BLaER1 (cell line): ENCODE results near the gene TIE1.

Source experiments
- H3K27ac ChIP-seq: shearing (Covaris generic); formaldehyde crosslinking; 2 replicates; pipeline ENCODE4 v1.8.1; 2022
- H3K27me3 ChIP-seq: shearing (Covaris generic); formaldehyde crosslinking; 2 replicates; pipeline ENCODE4 v1.8.1; 2022
- H3K36me3 ChIP-seq: shearing (Covaris generic); formaldehyde crosslinking; 2 replicates; pipeline ENCODE4 v1.8.1; 2022
- H3K4me1 ChIP-seq: shearing (Covaris generic); formaldehyde crosslinking; 2 replicates; pipeline ENCODE4 v1.8.1; 2022
- H3K4me2 ChIP-seq: shearing (Covaris generic); formaldehyde crosslinking; 2 replicates; pipeline ENCODE4 v1.8.1; 2022
- H3K4me3 ChIP-seq: shearing (Covaris generic); formaldehyde crosslinking; 2 replicates; pipeline ENCODE4 v1.8.1; 2022
- H3K9ac ChIP-seq: shearing (Covaris generic); formaldehyde crosslinking; 2 replicates; pipeline ENCODE4 v1.8.1; 2022
- H3K9me3 ChIP-seq: shearing (Covaris generic); formaldehyde crosslinking; 2 replicates; pipeline ENCODE4 v1.8.1; 2022
- H4K20me1 ChIP-seq: shearing (Covaris generic); formaldehyde crosslinking; 2 replicates; pipeline ENCODE4 v1.8.1; 2022
- Cebpa-rat ChIP-seq: shearing (Covaris generic); IDR thresholded peaks from 2 replicates; pipeline ENCODE4 v1.8.1; 2022

The TIE1 gene

DNA sequence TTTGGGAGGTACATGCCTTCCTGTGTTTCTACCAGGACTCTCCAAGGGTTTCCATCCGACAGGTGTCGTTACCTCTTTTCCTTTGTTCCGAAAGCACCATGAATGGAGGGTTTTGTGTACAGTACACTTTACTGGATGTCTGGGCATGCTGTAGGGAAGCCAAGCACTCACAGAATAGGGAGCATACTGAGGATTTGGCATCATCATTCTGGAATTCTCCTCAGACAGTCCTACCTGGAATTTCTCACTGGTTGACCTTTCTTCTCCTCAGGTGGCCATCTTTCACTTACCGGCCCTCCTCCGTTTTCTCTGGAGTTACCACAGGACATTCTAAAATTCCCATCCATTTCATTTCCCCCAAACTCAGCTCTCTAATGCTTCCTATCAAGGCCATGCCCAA lies 30.9 kb downstream of the TIE1 start:
- no peaks in the 10 kb centered on the region for H3K36me3 ChIP-seq
- H3K4me3 ChIP-seq: no peak overlapping the region
- no peak overlapping the region for H3K27ac ChIP-seq
- no peaks in the 10 kb centered on the region for H4K20me1 ChIP-seq
- TF ChIP-seq Cebpa-rat: no peak
- H3K27me3 ChIP-seq: no peaks in the 10 kb centered on the region
- H3K4me1 ChIP-seq: peaks cover 21% of the 10 kb centered on the region
- no peak overlapping the region for H3K9ac ChIP-seq
- H3K4me2 ChIP-seq: no peak overlapping the region
- peaks cover 12% of the 10 kb centered on the region for H3K9me3 ChIP-seq

DNA sequence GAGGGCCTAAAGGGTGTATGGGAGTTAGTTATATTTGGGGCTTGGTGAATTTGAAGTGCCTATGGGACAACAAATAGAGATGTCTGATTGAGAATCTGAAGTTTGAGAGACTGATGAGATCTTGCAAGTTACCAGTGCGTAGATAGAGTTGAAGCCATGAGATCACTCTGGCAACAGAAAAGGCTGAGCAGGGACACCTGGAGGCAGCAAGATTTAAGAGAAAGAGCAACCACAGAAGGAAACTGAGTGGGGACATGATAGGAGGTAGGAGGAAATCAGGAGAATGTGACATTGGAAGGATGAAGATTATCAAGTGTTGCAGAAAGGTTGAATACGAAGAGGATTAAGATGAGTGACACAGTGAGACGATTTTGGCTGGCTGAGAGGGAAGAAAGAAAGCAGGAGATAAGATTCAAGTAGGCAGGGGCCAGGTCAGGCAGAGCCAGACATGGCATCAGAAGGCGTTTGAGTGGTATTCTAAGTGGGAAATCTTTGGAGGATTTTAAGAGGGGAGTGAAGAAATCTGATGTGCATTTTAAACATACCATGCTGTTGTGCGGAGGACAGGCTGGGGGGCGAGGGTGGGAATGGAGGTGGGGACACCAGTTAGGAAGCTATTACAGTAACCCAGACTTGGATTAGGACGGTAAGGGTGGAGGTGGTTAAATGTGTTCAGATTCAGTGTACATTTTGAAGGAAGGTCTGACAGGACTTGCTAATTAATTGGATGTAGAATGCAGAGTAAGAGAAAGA lies 33.8 kb downstream of the TIE1 start:
- Histone ChIP-seq H3K4me3 (no peak overlapping the region), H3K27me3 (no peaks in the 10 kb centered on the region), H3K36me3 (no peaks in the 10 kb centered on the region), H3K4me1 (peaks cover 33% of the 10 kb centered on the region), H3K9ac (no peak overlapping the region), H3K27ac (no peak overlapping the region), H3K9me3 (no peaks in the 10 kb centered on the region), H3K4me2 (no peak overlapping the region), H4K20me1 (no peaks in the 10 kb centered on the region)
- TF ChIP-seq Cebpa-rat: no peak

DNA sequence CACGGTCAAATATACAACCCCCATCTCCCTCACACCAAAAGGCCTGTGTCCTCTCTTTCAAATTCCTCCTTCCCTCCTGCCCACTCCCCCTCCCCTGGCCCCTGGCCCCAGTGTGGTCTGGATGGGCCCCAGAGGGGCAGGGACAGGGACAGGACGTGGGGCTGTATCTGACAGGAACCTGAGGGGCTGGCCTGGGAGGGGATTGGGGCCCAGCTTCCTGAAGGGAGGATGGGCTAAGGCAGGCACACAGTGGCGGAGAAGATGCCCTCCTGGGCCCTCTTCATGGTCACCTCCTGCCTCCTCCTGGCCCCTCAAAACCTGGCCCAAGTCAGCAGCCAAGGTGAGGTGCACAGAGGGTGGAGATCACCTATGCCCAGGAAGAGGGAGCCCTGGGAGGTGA lies 36.8 kb downstream of the TIE1 start, which contains the start of gene MPL:
Gene MPL (plus strand): TSS at position 231 of the 400 bp plus-strand sequence. CDS start 31 bp downstream, at position 262.
- Histone ChIP-seq H3K27ac (no peak within 1 kb of the TSS; the same call in 1 of the 2 replicates), H3K4me3 (no peak within 1 kb of the TSS), H3K36me3 (no peaks in the 10 kb centered on the region), H3K9ac (no peak within 1 kb of the TSS), H3K4me2 (peak within 1 kb of the TSS; percentile 17; the same call in 1 of the 2 replicates), H3K27me3 (no peaks in the 10 kb centered on the region), H3K9me3 (no peaks in the 10 kb centered on the region), H4K20me1 (no peaks in the 10 kb centered on the region), H3K4me1 (peaks cover 14% of the 10 kb centered on the region)
- TF ChIP-seq Cebpa-rat: no peak

DNA sequence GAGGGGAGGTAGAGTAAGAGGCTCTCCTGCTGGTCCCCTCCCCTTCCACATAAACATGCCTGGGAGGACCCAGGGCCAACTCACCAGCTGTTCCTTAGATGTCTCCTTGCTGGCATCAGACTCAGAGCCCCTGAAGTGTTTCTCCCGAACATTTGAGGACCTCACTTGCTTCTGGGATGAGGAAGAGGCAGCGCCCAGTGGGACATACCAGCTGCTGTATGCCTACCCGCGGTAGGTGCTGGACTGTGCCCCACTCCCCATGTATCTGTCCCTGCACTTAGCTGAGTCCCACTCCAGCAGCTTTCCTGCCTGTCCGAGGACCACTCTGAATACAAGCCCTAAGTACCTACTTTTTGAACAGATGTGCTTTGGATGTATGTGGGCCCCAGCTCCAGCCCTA lies 37.2 kb downstream of the TIE1 start:
- peaks cover 14% of the 10 kb centered on the region for H3K4me1 ChIP-seq
- no peaks in the 10 kb centered on the region for H4K20me1 ChIP-seq
- H3K36me3 ChIP-seq: no peaks in the 10 kb centered on the region
- peak overlapping the region; percentile 17; the same call in 1 of the 2 replicates for H3K4me2 ChIP-seq
- no peaks in the 10 kb centered on the region for H3K9me3 ChIP-seq
- TF ChIP-seq Cebpa-rat: no peak
- no peak overlapping the region for H3K4me3 ChIP-seq
- no peak overlapping the region for H3K9ac ChIP-seq
- H3K27ac ChIP-seq: no peak overlapping the region; the same call in 1 of the 2 replicates
- H3K27me3 ChIP-seq: no peaks in the 10 kb centered on the region

DNA sequence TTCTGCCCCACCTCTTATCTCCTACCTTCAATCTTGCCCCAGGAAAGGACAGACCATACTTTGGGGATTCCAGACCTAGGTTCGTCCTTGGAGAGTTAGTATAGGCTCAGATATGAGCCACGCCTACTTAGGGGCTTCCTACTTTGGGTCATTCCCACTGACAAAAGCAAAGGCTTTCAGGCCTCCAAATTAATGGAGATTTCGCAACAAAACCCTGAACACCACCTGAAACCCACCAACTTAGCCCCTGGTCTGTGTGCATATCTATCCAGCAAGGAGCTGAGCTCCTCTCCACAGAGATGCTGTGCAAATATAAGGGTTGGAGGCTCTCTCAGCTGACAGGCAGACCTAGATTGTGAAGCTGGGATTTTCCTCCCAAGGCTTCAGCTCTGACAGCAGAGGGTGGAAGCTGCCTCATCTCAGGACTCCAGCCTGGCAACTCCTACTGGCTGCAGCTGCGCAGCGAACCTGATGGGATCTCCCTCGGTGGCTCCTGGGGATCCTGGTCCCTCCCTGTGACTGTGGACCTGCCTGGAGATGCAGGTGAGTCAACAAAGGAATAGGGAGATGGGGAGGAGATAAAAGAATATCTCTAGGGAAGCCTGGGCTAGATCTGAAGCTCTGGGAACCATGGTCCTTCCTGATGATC lies 38.9 kb downstream of the TIE1 start:
- no peak for TF ChIP-seq Cebpa-rat
- Histone ChIP-seq H3K9ac (no peak overlapping the region), H3K9me3 (no peaks in the 10 kb centered on the region), H3K36me3 (no peaks in the 10 kb centered on the region), H3K4me3 (no peak overlapping the region), H4K20me1 (no peaks in the 10 kb centered on the region), H3K27ac (no peak overlapping the region), H3K4me1 (peaks cover 14% of the 10 kb centered on the region), H3K27me3 (no peaks in the 10 kb centered on the region), H3K4me2 (no peak overlapping the region)

DNA sequence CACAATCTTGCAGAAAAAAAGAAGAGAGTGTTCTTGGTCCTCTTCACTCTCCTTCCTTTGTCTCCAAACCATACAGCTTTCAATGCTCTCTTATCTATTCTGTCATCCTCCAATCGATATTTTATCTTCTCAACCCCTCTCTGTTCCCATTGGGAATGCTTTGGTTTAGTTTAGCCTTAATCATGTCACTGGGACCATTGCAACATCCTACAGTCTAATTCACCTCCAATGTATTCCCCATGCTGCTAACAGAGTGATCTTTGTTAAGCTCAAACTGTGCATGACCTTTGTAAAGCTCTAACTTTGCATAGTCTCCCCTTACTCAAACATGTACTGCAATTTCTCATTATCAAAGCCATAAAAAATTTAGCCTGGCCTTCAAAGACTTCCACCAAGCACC lies 39.8 kb downstream of the TIE1 start:
- H3K4me2 ChIP-seq: no peak overlapping the region
- no peak overlapping the region for H3K9ac ChIP-seq
- H3K27ac ChIP-seq: no peak overlapping the region
- no peaks in the 10 kb centered on the region for H3K9me3 ChIP-seq
- no peaks in the 10 kb centered on the region for H4K20me1 ChIP-seq
- peaks cover 14% of the 10 kb centered on the region for H3K4me1 ChIP-seq
- H3K36me3 ChIP-seq: no peaks in the 10 kb centered on the region
- no peak overlapping the region for H3K4me3 ChIP-seq
- no peak for TF ChIP-seq Cebpa-rat
- no peaks in the 10 kb centered on the region for H3K27me3 ChIP-seq

DNA sequence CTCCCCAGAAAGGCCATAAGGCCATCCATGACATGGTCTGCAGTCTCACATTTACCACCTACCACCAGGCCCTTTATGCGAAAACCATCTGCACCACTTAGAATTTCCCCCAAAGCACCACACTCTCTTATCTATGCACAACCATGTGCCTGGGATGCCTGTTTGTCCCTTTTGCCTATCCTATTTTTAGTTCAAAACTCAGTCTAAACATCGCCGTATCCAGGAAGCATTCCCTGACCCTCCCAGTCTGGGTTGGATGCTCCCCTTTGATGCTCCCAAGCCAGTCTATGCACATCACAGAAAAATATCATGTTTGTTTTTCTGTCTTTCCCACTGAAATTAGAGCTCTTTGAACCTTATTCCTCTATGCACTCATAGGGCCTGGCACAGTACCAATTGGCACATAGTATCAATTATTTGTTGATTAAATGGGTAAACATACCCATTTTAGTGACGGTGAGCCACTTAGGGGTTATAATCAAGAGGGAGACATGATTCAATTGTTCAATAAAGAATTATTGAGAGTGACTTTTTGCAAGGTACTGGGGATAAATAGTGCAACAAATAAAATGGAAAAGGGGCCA lies 43.6 kb downstream of the TIE1 start:
- Histone ChIP-seq H3K4me2 (no peak overlapping the region), H3K27ac (no peak overlapping the region), H3K27me3 (no peaks in the 10 kb centered on the region), H3K9ac (no peak overlapping the region), H3K9me3 (no peaks in the 10 kb centered on the region), H3K36me3 (no peaks in the 10 kb centered on the region), H3K4me3 (no peak overlapping the region), H4K20me1 (no peaks in the 10 kb centered on the region), H3K4me1 (peaks cover 3% of the 10 kb centered on the region)
- TF ChIP-seq Cebpa-rat: no peak

DNA sequence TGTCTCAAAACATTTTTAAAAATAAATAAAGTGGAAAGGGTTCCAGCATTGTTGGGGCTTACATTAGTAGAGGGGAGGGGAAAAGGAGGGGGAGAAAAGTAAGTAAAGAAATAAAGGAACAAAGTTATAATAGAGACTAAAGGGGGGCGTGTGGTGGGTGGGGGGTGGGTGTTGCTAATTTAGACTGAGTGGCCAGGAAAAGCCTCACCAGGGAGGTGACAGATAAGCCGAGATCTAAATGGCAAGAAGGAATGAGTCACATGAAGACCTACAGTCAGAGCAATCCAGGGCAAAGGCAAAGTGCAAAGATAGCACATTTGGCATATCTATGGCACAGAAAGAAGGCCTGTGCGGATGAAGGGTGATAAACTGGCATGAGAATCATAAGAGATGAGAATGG lies 44.3 kb downstream of the TIE1 start:
- Histone ChIP-seq H3K36me3 (no peaks in the 10 kb centered on the region), H3K4me1 (peaks cover 10% of the 10 kb centered on the region), H3K27me3 (no peaks in the 10 kb centered on the region), H3K9ac (no peak overlapping the region), H4K20me1 (no peaks in the 10 kb centered on the region), H3K27ac (no peak overlapping the region), H3K4me2 (no peak overlapping the region), H3K4me3 (no peak overlapping the region), H3K9me3 (no peaks in the 10 kb centered on the region)
- no peak for TF ChIP-seq Cebpa-rat

DNA sequence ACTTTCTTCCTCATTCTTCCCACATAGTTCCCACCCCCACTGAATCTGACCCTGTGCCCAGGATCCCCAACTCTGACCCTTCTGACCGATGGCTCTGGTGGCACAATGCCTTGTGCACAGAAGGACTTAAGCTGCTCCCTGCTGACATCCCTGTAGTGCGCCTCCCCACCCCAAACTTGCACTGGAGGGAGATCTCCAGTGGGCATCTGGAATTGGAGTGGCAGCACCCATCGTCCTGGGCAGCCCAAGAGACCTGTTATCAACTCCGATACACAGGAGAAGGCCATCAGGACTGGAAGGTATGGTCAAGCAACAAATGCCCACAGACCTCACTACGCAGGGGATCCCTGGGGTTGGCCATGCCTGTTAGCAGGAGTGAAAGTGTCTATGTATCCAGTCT lies 45.9 kb downstream of the TIE1 start:
- Histone ChIP-seq H4K20me1 (no peaks in the 10 kb centered on the region), H3K9ac (no peak overlapping the region), H3K27me3 (no peaks in the 10 kb centered on the region), H3K9me3 (no peaks in the 10 kb centered on the region), H3K4me2 (no peak overlapping the region), H3K4me3 (no peak overlapping the region), H3K27ac (no peak overlapping the region), H3K4me1 (peaks cover 23% of the 10 kb centered on the region), H3K36me3 (no peaks in the 10 kb centered on the region)
- TF ChIP-seq Cebpa-rat: no peak

DNA sequence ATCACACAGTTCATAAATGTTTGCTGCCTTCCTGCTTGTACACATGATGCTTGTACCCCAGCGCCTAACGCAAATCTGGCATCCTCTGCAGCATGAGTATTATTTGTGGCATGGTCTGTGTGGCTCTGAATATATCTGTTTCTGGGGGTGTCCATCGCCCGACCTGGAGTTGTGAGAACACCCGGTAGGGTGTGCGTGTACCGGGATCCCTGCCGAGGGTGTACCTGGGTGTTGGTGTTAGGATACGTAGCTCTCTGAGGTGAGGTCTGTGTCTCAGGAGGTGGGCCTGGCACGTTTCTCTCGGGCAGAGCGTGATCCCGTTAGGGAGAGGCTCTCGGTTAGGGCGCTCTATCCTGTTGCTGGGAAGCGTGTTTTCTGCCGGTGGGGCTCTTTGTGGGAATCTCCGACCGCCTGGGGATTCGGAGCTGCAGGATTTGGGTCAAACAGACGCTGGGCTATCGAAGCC lies 47.6 kb downstream of the TIE1 start:
- Histone ChIP-seq H3K9me3 (no peaks in the 10 kb centered on the region), H3K36me3 (no peaks in the 10 kb centered on the region), H4K20me1 (no peaks in the 10 kb centered on the region), H3K27ac (peak overlapping the region; percentile 79), H3K4me1 (peaks cover 35% of the 10 kb centered on the region), H3K9ac (no peak overlapping the region; the same call in 1 of the 2 replicates), H3K4me2 (peak overlapping the region; percentile 87), H3K4me3 (peak overlapping the region; percentile 68), H3K27me3 (no peaks in the 10 kb centered on the region)
- no peak for TF ChIP-seq Cebpa-rat
